Vagina (tissue), 2 donors: ENCODE measurements around the gene SH3D19. TPM values are rescaled to one million over a fixed set of nuclear protein-coding genes. Genes with fewer than 3 reads are reported as not detected.

Experiments
- DNase-seq, 2 donors: peaks; one replicate each; pipeline ENCODE4 v3.0.0-alpha.2; 2017; ENCODE audit errors: extremely low spot score in 2 of 2
- H3K27ac ChIP-seq: fragments of 200-600 bp; sonication (generic); one replicate; pipeline ENCODE4 v1.5.1; 2019
- H3K27me3 ChIP-seq: fragments of 200-600 bp; sonication (generic); one replicate; pipeline ENCODE4 v1.5.1; 2019
- H3K36me3 ChIP-seq, 2 donors: fragments of 200-600 bp; sonication (generic); one replicate each; pipeline ENCODE4 v1.5.1; 2017 to 2019
- H3K4me1 ChIP-seq: fragments of 200-600 bp; sonication (generic); one replicate; pipeline ENCODE4 v1.5.1; 2019
- H3K4me3 ChIP-seq, 2 donors: fragments of 200-600 bp; sonication (generic); 1 replicate in 1 of 2; 2 replicates in 1 of 2; pipeline ENCODE4 v1.5.1; 2016 to 2019
- H3K9me3 ChIP-seq: fragments of 200-600 bp; sonication (generic); one replicate; pipeline ENCODE4 v1.5.1; 2019
- POLR2A ChIP-seq, 2 donors: fragments of 450-650 bp; IDR thresholded peaks; one replicate each; pipeline ENCODE4 v1.6.1; 2017; ENCODE audit warnings: antibody characterized with exemption in 2 of 2, mild to moderate bottlenecking in 2 of 2, moderate library complexity in 2 of 2
- POLR2AphosphoS5 ChIP-seq, 2 donors: sonication (generic); formaldehyde crosslinking; IDR thresholded peaks; one replicate each; pipeline ENCODE4 v1.9.0; 2017; ENCODE audit warnings: antibody characterized with exemption in 2 of 2, mild to moderate bottlenecking in 2 of 2, low read depth in 1 of 2; ENCODE audit not compliant: insufficient read depth in 1 of 2
- intact Hi-C: fragments of 100-400 bp; cut with DNase I; formaldehyde crosslinking; loops from one replicate; pipeline ENCODE4 v1.15.1; 2023
- total RNA-seq: library from RNA; depleted of rRNA; stranded (reverse); fragments of >200 nt; gene quantifications from one replicate; pipeline ENCODE4 v1.2.3, GENCODE V29; 2016
- TF ChIP-seq, protein P1 (sequence below), 3 experiments: fragments of 450-650 bp in 2 of 3; fragments of 200-600 bp in 1 of 3; sonication (generic) in 1 of 3; IDR thresholded peaks; one replicate each; pipeline ENCODE4 v1.5.1; 2017 to 2019; ENCODE audit warnings: antibody characterized with exemption in 3 of 3, mild to moderate bottlenecking in 2 of 3, moderate library complexity in 2 of 3

SH3D19 gene
- total RNA-seq, 1 donor from 2014 or later: 86.4 TPM

DNA sequence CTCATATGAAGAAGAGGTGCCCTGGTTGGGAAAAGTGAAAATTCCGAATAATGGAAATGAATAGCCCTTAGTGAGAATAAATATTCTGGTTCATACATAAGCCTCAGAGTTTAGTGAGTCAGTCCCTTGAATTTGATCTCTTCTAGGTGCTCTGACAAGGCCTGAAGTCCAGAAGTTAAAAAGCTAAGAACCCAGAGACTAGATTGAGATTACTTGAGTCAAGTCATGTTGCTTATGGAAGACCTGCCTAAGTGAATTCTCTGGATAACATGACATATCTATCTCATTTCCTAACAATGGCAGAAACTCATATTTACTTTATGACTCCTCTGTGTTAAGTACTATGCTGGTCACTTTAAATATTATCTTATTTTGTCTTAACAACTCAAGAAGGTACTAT is 58.9 kb downstream of the SH3D19 start:
- Histone ChIP-seq H3K4me1 (peaks cover 19% of the 10 kb centered on the region), H3K36me3 (no peaks in the 10 kb centered on the region), H3K27me3 (no peaks in the 10 kb centered on the region), H3K9me3 (no peaks in the 10 kb centered on the region), H3K27ac (no peak overlapping the region), H3K4me3 (no peak overlapping the region)
- TF ChIP-seq, protein P1, sequence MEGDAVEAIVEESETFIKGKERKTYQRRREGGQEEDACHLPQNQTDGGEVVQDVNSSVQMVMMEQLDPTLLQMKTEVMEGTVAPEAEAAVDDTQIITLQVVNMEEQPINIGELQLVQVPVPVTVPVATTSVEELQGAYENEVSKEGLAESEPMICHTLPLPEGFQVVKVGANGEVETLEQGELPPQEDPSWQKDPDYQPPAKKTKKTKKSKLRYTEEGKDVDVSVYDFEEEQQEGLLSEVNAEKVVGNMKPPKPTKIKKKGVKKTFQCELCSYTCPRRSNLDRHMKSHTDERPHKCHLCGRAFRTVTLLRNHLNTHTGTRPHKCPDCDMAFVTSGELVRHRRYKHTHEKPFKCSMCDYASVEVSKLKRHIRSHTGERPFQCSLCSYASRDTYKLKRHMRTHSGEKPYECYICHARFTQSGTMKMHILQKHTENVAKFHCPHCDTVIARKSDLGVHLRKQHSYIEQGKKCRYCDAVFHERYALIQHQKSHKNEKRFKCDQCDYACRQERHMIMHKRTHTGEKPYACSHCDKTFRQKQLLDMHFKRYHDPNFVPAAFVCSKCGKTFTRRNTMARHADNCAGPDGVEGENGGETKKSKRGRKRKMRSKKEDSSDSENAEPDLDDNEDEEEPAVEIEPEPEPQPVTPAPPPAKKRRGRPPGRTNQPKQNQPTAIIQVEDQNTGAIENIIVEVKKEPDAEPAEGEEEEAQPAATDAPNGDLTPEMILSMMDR (IDR thresholded peaks at IDR 0.05): no peak
- TF ChIP-seq POLR2AphosphoS5 (IDR thresholded peaks at IDR 0.05; ENCODE audit: insufficient read depth in 1 of 2, low read depth in 1 of 2): no peak
- TF ChIP-seq POLR2A (IDR thresholded peaks at IDR 0.05): no peak
- intact Hi-C loops: no loop called here
- DNase-seq: no peak

DNA sequence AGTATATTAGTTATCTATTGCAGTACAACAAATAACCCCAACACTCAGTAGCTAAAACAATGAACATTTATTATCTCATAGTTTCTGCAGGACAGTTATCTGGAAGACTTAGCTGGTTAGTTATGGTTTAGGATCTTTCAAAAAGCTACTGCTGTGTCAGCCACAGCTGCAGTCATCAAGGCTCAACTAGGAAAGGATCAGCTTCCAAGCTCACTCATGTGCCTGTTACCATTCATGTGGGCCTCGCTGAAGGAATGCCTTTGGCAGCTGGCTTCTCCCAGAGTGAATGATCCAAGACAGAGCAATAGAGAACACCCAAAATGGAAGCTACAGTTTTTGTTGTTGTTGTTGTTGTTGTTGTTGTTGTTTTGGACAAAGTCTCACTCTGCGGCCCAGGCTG is 62.0 kb downstream of the SH3D19 start:
- Histone ChIP-seq H3K4me3 (no peak overlapping the region), H3K9me3 (no peaks in the 10 kb centered on the region), H3K27ac (peak overlapping the region; percentile 42), H3K27me3 (no peaks in the 10 kb centered on the region), H3K4me1 (peaks cover 19% of the 10 kb centered on the region), H3K36me3 (no peaks in the 10 kb centered on the region)
- TF ChIP-seq, protein P1 (IDR thresholded peaks at IDR 0.05): no peak
- no peak for TF ChIP-seq POLR2A (IDR thresholded peaks at IDR 0.05)
- no peak for TF ChIP-seq POLR2AphosphoS5 (IDR thresholded peaks at IDR 0.05; ENCODE audit: insufficient read depth in 1 of 2, low read depth in 1 of 2)
- no peak for DNase-seq
- intact Hi-C loops: no loop called here

DNA sequence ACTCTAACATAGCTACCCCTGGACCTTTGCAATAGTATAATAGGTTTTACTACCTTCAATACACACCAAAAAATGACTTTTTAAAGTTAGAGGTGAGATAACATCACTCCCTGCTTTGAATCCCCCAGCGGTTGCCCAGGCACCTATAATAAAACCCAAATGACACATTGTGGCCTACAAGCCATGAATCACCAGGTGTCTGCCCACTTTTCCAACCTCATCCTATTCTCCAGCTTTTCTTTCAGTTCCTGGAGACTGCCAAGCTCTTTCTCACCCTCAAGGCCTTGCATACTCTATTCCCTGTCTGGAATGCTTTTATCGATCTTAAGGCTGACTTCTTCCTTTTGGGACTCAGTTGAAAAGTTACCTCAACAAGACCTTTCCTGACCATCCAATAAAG is 64.9 kb downstream of the SH3D19 start:
- Histone ChIP-seq H3K4me1 (peaks cover 19% of the 10 kb centered on the region), H3K9me3 (no peaks in the 10 kb centered on the region), H3K27me3 (no peaks in the 10 kb centered on the region), H3K27ac (no peak overlapping the region), H3K4me3 (no peak overlapping the region), H3K36me3 (no peaks in the 10 kb centered on the region)
- no peak for DNase-seq
- intact Hi-C loops: no loop called here
- TF ChIP-seq, protein P1 (IDR thresholded peaks at IDR 0.05): no peak
- TF ChIP-seq POLR2A (IDR thresholded peaks at IDR 0.05) (no peak), POLR2AphosphoS5 (IDR thresholded peaks at IDR 0.05; ENCODE audit: insufficient read depth in 1 of 2, low read depth in 1 of 2) (no peak)

DNA sequence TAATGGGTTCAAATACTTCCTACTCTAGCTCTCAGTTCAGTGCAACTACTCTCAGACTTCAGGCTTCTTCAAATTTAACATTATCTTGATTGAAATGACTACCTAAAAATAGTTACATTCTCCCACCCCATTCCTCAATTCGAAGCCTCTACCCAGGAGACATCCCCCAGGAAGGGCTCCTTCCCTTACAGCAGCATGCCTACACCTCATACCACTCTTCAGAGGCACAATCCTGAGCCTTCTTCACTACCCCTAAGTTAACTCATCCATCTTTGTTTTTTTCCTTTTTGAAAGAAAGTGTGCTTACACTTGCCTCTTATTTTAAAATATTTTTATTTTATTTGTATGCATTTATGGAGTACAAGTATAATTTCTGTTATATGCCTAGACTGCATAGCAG is 65.7 kb downstream of the SH3D19 start:
- Histone ChIP-seq H3K36me3 (no peaks in the 10 kb centered on the region), H3K4me3 (no peak overlapping the region), H3K27me3 (no peaks in the 10 kb centered on the region), H3K4me1 (peaks cover 19% of the 10 kb centered on the region), H3K9me3 (no peaks in the 10 kb centered on the region), H3K27ac (no peak overlapping the region)
- intact Hi-C loops: no loop called here
- no peak for DNase-seq
- TF ChIP-seq POLR2A (IDR thresholded peaks at IDR 0.05): no peak
- TF ChIP-seq, protein P1 (IDR thresholded peaks at IDR 0.05): no peak
- no peak for TF ChIP-seq POLR2AphosphoS5 (IDR thresholded peaks at IDR 0.05; ENCODE audit: insufficient read depth in 1 of 2, low read depth in 1 of 2)

DNA sequence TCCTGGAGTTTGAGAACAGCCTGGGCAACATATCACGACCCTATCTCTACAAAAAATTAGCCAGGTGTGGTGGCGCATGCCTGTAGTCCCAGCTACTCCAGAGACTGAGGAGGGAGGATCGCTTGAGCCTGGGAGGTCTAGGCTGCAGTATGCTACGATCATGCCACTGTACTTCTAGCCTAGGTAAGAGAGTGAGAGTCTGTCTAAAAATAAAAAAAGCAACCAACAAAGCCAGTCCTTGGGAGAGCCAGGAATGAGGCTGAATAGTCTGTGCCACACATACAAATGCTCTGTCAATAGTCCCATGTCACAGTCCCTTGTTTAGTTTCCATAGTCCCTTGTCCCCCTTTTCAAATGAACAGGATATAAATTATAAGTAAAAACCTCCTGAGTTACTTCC is 67.7 kb downstream of the SH3D19 start:
- intact Hi-C loops: no loop called here
- Histone ChIP-seq H3K9me3 (no peaks in the 10 kb centered on the region), H3K36me3 (no peaks in the 10 kb centered on the region), H3K27ac (no peak overlapping the region), H3K4me1 (peaks cover 8% of the 10 kb centered on the region), H3K27me3 (no peaks in the 10 kb centered on the region), H3K4me3 (no peak overlapping the region)
- TF ChIP-seq, protein P1 (IDR thresholded peaks at IDR 0.05): no peak
- no peak for TF ChIP-seq POLR2AphosphoS5 (IDR thresholded peaks at IDR 0.05; ENCODE audit: insufficient read depth in 1 of 2, low read depth in 1 of 2)
- no peak for TF ChIP-seq POLR2A (IDR thresholded peaks at IDR 0.05)
- no peak for DNase-seq
